Small intestine (tissue), 7 donors: ENCODE data around the gene ASTL. TPM values are rescaled to one million over a fixed set of nuclear protein-coding genes. Genes with fewer than 3 reads are reported as not detected.

Experiments used
- DNase-seq, 2 donors: peaks; one replicate each; pipeline versions ENCODE4 v3.0.0 to v3.0.0-alpha.2; 2013
- FAIRE-seq: peaks from 2 replicates; lab custom pipeline; 2012; peaks lifted over from hg19 to GRCh38; lab: Jason Lieb, UNC
- H3K27ac ChIP-seq, 3 donors: one replicate each; pipeline ENCODE4 v1.5.1; 2013; ENCODE audit warnings: low read length in 2 of 3, mild to moderate bottlenecking in 2 of 3, control low read depth in 1 of 3, inconsistent platforms in 1 of 3, low read depth in 1 of 3, moderate library complexity in 1 of 3
- H3K27me3 ChIP-seq, 3 donors: one replicate each; pipeline ENCODE4 v1.6.1; 2013; ENCODE audit warnings: low read length in 3 of 3, inconsistent platforms in 1 of 3; ENCODE audit not compliant: control insufficient read depth in 3 of 3, insufficient read depth in 3 of 3
- H3K36me3 ChIP-seq, 3 donors: one replicate each; pipeline ENCODE4 v1.6.1; 2013; ENCODE audit warnings: low read length in 3 of 3, inconsistent platforms in 1 of 3, low read depth in 1 of 3, mild to moderate bottlenecking in 1 of 3, moderate library complexity in 1 of 3; ENCODE audit not compliant: control insufficient read depth in 3 of 3, insufficient read depth in 2 of 3
- H3K4me1 ChIP-seq, 3 donors: one replicate each; pipeline ENCODE4 v1.6.1; 2013; ENCODE audit warnings: low read length in 2 of 3, inconsistent platforms in 1 of 3, low read depth in 1 of 3, mild to moderate bottlenecking in 1 of 3, moderate library complexity in 1 of 3; ENCODE audit not compliant: control insufficient read depth in 3 of 3, insufficient read depth in 2 of 3
- H3K4me3 ChIP-seq, 3 donors: one replicate each; pipeline ENCODE4 v1.5.1; 2013; ENCODE audit warnings: low read length in 3 of 3, control low read depth in 1 of 3, inconsistent platforms in 1 of 3, low read depth in 1 of 3, mild to moderate bottlenecking in 1 of 3, moderate library complexity in 1 of 3
- H3K9me3 ChIP-seq, 2 donors: one replicate each; pipeline ENCODE4 v1.6.1; 2013; ENCODE audit warnings: low read depth in 1 of 2, low read length in 1 of 2; ENCODE audit not compliant: control insufficient read depth in 2 of 2, insufficient read depth in 1 of 2
- WGBS, 3 donors: extraction: QIAGEN DNeasy Blood & Tissue Kit; methylation state at CpG; one replicate each; pipeline ENCODE4 v1.1.7; 2013; 5-methylcytosine and 5-hydroxymethylcytosine counted together
- polyA plus RNA-seq, 4 donors: library from polyadenylated mRNA; stranded (reverse) in 3 of 4; unstranded in 1 of 4; fragments of 200-250 nt in 3 of 4; fragments of 120-200 nt in 1 of 4; gene quantifications; one replicate each; pipeline versions ENCODE4 v1.2.1 to v1.2.3, GENCODE V29; 2013
- donor health status: healthy with polysubstance abuse.
- donor health status: control.
- donor health status: control.
- donor health status: Bipolar disorder and iron deficiency.
- donor health status: healthy.

ASTL gene
- polyA plus RNA-seq, 4 donors, result not detected

DNA sequence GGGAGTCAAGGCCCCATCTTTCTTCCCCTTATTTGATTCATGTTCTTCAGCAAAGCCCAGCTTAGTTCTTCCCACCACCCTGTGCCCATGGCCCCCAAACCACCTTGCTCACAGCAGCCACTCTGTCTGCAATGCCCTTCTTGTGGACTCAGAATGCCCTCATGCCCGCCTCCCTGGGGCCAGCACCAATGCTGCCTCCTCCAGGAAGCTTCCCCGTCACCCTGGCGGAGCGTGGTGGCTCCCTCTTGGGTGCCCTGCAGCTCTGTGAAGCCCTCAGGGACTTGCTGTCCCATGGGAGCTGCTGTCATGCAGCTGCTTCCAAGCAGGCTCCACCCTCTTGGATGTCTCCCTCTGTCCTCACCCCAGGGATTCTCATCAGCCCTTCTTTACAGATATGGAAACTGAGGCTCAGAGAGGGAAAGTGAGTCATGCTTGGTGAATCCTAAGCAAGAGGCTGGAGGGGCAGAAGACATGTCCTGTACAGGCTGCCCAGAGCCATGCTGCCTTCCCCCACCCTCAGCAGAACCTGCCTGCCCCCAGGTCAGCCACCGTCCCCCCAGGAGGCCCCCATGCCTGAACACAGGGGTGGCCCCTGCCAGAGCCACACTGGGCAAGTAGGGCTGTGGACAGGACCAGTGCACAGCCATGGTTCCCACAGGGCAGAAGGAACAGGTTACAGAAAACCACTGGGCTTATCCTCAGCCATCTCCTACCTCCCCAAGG is 18.8 kb upstream of the ASTL start:
- no peak for DNase-seq
- peaks cover 0 to 7% (median 2%) of the 10 kb centered on the region in 3 donors for H3K4me1 ChIP-seq
- FAIRE-seq, result no peak
- H3K9me3 ChIP-seq, result no peaks in the 10 kb centered on the region
- no peak overlapping the region for H3K4me3 ChIP-seq
- no peak overlapping the region for H3K27ac ChIP-seq
- 84 to 94% (median 88%) methylated on average over 5 of the region's 5 CpGs for WGBS, 3 donors
- H3K36me3 ChIP-seq, result no peaks in the 10 kb centered on the region
- no peaks in the 10 kb centered on the region for H3K27me3 ChIP-seq

DNA sequence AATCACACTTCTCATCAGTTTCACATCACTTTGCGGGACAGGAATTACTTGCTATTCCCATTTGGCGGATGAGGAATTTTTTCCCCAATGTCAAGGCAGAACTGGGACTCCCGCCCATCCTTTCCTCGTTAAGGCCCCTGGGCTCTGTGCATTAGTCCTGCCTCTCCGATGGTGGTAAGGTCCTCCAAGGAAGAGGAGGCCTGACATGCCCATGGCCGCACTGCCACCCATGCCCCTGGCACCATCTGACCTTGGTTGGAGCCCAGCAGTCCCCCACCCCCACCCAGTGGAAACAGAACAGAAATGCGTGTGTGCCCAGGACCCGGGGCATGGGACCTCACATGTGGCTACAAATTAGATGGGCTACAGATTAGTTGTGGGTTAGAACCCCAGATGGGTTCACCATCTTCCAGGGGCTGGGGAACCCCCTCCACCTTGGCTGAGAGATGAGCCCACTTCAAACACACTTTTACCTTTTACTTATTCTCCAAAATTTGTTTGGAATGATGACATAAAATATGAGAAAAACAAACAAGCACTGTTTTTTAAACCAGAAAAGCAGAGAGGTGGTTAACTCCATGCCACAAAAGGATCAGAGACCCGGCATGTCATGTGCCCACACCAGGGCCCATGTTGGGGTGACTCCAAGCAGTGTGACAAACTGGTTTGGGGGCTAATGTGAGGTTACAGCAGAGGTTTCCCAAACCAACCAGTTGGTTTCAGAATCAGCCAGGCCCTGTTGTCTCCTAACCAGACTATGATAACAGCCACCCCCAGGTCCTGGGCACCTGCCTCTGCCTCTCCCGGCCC is 17.9 kb upstream of the ASTL start:
- WGBS, 3 donors, result 81 to 84% (median 83%) methylated on average over 10 of the region's 10 CpGs
- FAIRE-seq, result no peak
- Histone ChIP-seq H3K36me3 (no peaks in the 10 kb centered on the region), H3K27me3 (no peaks in the 10 kb centered on the region), H3K4me3 (no peak overlapping the region), H3K27ac (no peak overlapping the region), H3K9me3 (no peaks in the 10 kb centered on the region), H3K4me1 (peaks cover 0 to 7% (median 0%) of the 10 kb centered on the region in 3 donors)
- no peak for DNase-seq

DNA sequence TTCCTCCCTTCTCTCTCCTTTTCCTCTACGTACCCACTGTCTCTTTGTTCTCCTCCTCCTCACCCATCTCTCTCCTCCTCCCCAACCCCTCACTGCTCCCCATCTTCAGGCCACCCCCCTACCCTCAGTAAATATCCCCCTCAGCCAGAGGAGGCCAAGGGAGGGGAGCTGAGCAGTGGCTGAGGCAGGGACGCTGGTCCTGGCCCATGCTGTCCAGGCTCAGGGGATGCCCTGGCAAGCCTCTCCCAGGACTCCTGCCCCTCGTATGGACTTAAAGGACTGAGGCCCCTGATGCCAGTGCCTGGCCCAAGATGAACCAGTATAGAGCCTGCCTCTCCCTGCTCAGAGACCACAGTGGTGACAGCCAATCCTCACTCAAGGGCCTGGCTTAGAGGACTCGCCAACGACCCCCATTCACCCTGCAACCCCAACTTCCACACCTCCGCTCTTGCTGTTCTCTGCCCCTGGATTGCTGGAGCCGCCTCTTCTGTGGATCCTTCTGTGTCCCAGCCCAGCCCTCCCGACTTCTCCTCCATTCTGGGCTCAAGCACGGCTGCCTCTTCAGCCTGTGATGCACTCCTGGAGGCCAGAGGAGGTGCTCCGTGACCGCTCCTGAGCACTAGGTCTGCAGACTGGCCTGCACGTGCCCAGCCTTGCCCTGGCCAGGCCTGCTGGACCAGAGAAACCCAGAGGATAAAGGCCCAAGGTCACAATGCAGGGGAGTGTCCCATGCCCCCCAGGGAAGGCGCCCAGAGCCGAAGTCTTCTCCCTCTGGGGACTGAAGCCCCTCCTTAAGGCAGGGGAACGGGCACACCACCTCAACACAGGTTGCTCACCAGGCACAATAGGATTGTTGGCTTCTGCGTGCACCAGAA is 16.4 kb upstream of the ASTL start:
- no peak for DNase-seq
- H3K36me3 ChIP-seq, result no peaks in the 10 kb centered on the region
- no peak overlapping the region for H3K4me3 ChIP-seq
- FAIRE-seq, result no peak
- no peaks in the 10 kb centered on the region for H3K27me3 ChIP-seq
- no peak overlapping the region for H3K27ac ChIP-seq
- no peaks in the 10 kb centered on the region for H3K9me3 ChIP-seq
- WGBS, 3 donors, result 87 to 91% (median 89%) methylated on average over 13 to 16 of the region's 16 CpGs
- H3K4me1 ChIP-seq, result peaks cover 0 to 7% (median 0%) of the 10 kb centered on the region in 3 donors

DNA sequence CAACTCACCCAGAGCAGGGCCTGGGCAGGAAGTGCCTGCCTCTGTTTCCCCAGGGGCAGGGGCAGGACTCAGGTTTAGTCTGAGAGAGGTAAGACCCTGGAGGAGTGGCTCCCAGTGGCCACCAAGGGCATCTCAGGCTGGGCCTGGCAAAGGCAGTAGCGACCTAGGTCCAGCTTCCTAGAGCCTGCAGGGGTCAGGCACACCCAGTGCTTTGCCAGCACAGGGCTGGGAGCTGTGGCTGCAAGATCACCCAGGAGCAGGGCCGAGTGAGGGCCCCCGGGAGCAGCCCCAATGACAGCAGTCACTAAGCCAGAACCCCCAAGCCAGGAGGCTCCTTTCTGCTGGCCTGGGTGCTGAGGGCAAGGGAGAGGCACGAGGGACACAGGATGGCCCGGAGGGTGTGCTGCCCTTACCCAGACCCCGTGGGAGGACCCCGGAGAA is 15.7 kb upstream of the ASTL start:
- H3K4me3 ChIP-seq, result no peak overlapping the region
- no peak overlapping the region for H3K27ac ChIP-seq
- FAIRE-seq (no peak), DNase-seq (no peak)
- no peaks in the 10 kb centered on the region for H3K27me3 ChIP-seq
- WGBS, 3 donors, result 62 to 79% (median 69%) methylated on average over 6 to 7 of the region's 7 CpGs
- H3K4me1 ChIP-seq, result peaks cover 0 to 8% (median 0%) of the 10 kb centered on the region in 3 donors
- no peaks in the 10 kb centered on the region for H3K9me3 ChIP-seq
- H3K36me3 ChIP-seq, result no peaks in the 10 kb centered on the region

DNA sequence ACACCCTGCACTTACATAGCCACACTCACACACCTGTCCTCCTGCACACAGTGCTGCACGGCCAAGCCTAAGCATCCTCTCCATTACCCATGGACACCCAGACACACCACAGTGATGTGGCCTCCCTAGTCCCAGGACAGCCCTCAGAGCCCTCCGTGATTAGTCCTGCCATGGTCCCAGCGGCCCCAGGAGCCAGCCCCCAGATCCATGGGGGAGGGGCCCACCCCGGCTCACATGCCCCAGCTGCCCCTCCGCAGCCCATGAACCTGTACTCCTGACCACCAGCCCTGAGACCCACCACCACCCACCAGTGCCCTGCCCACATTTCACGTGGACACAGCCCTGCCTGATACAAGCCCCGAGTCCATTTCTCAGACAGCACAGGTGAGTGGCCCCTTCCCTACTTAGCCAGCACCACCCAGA is 15.0 kb upstream of the ASTL start:
- Histone ChIP-seq H3K27ac (no peak overlapping the region), H3K27me3 (no peaks in the 10 kb centered on the region), H3K9me3 (no peaks in the 10 kb centered on the region), H3K4me1 (peaks cover 0 to 10% (median 0%) of the 10 kb centered on the region in 3 donors), H3K36me3 (no peaks in the 10 kb centered on the region), H3K4me3 (no peak overlapping the region)
- FAIRE-seq (no peak), DNase-seq (no peak)
- WGBS, 3 donors, result 85 to 93% (median 90%) methylated on average over 7 of the region's 7 CpGs

DNA sequence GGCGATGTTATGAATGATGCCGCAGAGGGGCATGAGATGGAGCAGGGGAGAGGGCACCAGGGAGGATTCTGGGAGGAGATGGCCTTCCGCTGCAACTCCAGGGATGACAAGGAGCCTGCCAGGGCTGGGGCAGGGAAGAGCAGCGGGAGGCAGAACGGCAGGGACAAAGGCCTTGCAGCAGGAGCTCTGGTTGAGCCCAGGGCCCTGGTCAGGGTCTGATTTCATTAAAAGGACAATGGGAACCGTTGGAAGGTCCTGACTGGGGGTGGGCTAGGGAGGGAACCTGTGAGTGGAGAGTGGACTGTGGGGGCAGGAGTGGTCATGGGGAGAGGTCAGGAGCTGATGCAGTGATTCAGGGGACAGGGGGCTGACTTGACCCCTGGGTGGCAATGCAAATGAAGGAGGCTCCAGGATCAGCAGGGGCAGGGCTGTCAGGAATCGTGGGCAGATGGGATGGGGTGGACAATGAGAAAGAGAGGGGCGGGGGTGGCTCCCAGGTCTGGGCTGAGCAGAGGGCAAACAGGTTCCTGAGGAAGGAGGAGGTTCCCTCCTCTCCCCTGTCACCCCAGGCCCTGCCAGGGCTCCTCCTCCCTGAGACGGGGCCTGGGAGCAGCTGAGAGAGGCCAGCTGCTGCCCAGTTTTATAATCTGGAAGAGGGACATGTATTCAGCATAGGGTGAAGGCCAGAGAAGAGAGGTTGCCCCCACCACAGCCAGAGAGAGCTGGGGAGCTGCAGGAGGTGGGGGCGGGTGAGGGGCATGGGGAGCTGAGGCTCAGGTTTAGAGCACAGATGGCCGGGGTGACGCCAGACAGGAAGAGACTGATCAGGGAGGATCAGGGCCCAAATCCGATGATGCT is 14.2 kb upstream of the ASTL start:
- no peaks in the 10 kb centered on the region for H3K27me3 ChIP-seq
- no peak for FAIRE-seq
- H3K27ac ChIP-seq, result no peak overlapping the region
- DNase-seq, result no peak
- no peak overlapping the region for H3K4me3 ChIP-seq
- 75 to 81% (median 80%) methylated on average over 13 of the region's 13 CpGs for whole genome bisulfite sequencing, 3 donors
- H3K4me1 ChIP-seq, result peaks cover 0 to 7% (median 0%) of the 10 kb centered on the region in 3 donors
- H3K9me3 ChIP-seq, result no peaks in the 10 kb centered on the region
- no peaks in the 10 kb centered on the region for H3K36me3 ChIP-seq

DNA sequence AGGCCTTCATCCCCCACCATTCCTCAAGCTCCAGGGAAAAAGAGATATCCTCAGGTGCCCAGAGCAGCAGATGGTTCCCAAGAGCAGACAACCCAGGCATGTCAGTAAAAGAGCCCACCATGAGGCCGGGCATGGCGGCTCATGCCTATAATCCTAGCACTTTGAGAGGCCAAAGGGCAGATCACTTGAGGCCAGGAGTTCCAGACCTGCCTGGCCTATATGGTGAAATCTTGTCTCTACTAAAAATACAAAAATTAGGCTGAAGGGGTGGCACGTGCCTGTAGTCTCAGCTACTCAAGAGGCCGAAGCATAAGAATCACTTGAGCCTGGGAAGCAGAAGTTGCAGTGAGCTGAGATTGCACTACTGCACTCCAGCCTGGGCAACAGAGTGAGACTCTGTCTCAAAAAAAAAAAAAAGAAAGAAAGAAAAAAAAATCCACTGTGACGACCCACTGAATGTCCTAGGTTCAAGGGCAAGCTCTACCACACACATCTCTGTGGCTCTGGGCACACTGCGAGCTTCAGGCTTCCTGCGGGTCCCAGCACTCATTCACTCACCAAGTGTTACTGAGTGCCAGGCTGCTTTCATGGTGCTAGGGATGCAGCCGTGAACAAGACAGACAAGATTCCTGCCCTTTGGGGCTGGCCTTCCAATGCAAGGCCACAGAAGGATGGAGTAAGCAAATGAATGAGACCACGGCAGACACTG is 13.4 kb upstream of the ASTL start:
- H3K4me3 ChIP-seq, result no peak overlapping the region
- DNase-seq, result no peak
- no peaks in the 10 kb centered on the region for H3K9me3 ChIP-seq
- WGBS, 3 donors, result 86 to 90% (median 86%) methylated on average over 9 of the region's 9 CpGs
- FAIRE-seq, result no peak
- H3K36me3 ChIP-seq, result no peaks in the 10 kb centered on the region
- H3K27me3 ChIP-seq, result no peaks in the 10 kb centered on the region
- peaks cover 0 to 11% (median 0%) of the 10 kb centered on the region in 3 donors for H3K4me1 ChIP-seq
- H3K27ac ChIP-seq, result no peak overlapping the region
